Activated CD8-positive, alpha-beta memory T cell treated with anti-CD3 and anti-CD28 coated beads, Interleukin-2, amount 50 U/mL, for 24 hours (primary cell): ENCODE data around the gene USP14.
"Not testable (repeated sequence)": the region's sequence is repeated elsewhere in the genome, so short reads cannot be mapped to it uniquely, and the experiment has no call there.

ENCODE experiments used
- DNase-seq: peaks from one replicate; pipeline ENCODE4 v3.0.0-alpha.2; 2020; ENCODE audit errors: extremely low read depth

USP14 gene

GRCh38 chr18:158128-159036, at the start of gene USP14:
Gene USP14, plus strand, starts transcription at chr18:158557. Its CDS starts 142 bp downstream, at chr18:158699.
- DNase-seq: peak; percentile 93

DNA sequence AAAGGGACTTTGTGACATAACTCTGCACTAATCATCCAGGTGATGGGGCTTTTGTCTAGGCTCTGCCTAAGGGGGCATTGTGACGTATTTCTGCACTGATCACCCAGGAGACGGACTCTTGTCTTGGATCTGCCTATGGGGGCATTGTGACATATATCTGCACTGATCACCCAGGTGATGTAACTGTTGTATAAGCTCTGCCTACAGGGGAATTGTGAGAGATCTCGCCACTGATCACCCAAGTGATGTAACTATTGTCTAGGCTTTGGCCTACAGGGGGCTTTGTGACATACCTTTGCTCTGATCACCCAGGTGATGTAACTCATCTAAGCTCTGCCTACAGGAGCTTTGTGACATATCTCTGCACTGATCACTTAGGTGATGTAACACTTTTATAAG, 49.7 kb upstream of the USP14 start:
- not testable (repeated sequence) for DNase-seq

GRCh38 chr18:109130-109921, 49.0 kb upstream of the USP14 start:
- DNase-seq: not testable (repeated sequence)

- DNase-seq: not testable (repeated sequence)
Observed at GRCh38 chr18:109922-110261, 48.5 kb upstream of the USP14 start.

DNA sequence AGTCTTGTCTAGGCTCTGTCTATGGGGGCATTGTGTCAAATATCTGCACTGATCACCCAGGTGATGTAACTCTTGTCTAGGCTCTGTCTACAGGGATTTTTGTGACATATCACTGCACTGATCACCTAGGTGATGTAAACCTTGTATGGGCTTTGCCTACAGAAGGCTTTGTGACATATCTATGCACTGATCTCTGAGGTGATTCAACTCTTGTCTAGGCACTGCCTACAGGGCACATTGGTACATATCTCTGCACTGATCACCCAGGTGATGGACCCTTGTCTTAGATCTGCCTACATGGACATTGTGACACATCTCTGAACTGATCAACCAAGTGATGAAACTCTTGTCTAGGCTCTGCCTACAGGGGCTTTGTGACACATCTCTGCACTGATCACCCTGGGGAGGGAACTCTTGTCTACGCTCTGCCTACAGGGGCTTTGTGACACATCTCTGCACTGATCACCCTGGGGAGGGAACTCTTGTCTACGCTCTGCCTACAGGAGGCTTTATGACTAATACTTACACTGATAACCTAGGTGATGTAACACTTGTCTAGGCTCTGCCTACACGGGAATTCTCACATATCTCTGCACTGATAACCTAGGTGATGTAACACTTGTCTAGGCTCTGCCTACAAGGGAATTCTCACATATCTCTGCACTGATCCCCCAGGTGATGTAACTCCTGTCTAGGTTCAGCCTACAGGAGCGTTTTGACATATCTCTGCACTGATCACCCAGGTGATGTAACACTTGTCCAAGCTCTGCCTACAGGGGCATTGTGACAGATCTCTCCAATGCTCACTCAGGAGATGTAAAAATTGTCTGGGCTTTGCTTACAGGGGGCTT, 47.8 kb upstream of the USP14 start:
- DNase-seq: not testable (repeated sequence)

DNA sequence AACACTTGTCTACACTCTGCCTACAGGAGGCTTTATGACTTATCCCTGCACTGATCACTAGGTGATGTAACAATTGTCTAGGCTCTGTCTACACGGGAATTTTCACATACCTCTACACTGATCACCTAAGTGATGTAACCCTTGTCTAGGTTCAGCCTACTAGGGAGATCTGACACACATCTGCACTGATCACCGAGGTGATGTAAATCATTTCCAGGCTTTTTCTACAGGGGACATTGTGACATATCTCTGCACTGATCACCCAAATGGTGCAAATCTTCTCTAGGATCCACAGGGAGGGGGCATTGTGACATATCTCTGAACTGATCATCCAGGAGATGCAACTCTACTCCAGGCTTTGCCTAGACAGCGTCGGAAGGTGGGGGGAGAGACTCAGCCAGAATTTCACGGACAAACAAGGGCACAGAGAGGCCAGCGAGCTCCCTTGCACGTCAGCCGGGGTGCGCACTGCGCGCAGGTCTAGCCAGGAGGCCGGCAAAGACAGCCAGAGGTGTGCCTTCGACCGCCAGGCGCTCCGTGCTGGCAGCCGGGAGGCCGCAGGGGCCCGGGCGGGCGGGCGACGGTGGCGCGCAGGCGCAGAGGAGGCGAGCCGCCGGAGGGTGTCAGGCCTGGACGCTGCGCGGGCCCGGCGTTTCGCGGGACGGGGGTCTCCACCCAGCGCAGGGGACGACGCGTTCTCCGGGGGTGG, 46.9 kb upstream of the USP14 start:
- DNase-seq: no peak

- DNase-seq: not testable (repeated sequence)
Observed at GRCh38 chr18:112015-112733, 46.2 kb upstream of the USP14 start.

DNA sequence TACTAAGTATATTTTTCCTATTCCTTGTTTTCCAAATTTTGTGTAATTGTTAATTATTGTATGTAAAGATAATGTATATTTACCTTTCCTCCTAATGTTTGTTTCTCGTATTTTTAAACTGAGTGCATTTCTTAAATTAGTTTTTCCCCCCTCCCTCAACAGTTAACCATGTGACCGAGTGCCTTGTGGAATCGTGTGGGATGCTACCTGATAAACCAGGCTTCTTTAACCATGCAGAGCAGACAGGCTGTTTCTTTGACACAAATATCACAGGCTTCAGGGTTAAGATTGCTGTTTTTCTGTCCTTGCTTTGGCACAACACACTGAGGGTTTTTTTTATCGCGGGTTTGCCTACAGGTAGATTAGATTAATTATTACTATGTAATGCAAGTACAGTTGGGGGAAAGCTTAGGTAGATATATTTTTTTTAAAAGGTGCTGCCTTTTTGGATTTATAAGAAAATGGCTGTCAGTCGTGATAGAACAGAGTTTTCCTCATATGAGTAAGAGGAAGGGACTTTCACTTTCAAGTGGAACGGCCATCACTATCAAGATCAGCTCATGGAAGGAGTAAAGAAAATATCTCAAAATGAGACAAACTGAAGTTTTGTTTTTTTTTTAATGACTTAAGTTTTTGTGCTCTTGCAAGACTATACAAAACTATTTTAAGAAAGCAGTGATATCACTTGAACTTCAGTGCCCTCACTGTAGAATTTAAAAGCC, 37.7 kb upstream of the USP14 start:
- not testable (repeated sequence) for DNase-seq

GRCh38 chr18:135045-135444, 23.3 kb upstream of the USP14 start:
- DNase-seq: no peak

DNA sequence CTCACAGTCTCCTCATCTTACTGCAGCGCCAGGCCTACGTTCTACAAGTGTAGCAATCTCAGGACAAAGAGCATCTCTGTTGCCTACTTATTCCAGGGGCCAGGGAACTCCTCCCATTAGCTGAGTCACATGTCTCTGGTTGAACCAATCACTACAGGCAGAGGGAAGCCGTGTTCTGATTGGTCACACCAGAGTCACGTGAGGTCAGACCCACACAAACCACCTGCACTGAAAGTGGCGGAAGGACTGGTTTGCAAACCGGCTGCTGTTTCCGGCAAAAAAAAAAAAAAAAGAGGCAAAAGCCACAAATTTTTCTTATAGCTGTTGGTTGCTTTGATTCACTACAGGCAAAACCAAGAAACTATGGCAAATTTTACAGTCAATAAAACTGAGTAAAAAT, 21.9 kb upstream of the USP14 start:
- peak; percentile 7 for DNase-seq

DNA sequence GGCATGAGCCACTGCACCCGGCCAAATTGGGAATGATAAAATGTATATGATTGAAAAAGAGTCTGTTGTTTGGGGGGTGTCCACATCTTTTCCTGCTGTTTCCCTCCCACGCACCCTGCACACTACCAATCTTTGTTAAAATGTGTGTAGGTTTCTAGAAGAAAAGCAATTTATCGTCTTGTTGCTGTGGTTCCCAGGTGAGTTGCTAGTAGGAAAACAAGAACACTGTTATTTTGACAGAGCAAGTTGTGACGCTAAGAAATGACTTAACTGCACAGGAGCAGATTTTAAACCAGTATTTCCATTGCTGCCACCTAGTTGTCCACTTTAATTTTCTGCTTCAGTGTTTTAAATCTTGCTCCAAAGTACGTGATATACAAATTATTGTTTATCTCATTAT, 21.0 kb upstream of the USP14 start:
- DNase-seq: no peak

GRCh38 chr18:140670-141266, 17.6 kb upstream of the USP14 start:
- DNase-seq: no peak

DNA sequence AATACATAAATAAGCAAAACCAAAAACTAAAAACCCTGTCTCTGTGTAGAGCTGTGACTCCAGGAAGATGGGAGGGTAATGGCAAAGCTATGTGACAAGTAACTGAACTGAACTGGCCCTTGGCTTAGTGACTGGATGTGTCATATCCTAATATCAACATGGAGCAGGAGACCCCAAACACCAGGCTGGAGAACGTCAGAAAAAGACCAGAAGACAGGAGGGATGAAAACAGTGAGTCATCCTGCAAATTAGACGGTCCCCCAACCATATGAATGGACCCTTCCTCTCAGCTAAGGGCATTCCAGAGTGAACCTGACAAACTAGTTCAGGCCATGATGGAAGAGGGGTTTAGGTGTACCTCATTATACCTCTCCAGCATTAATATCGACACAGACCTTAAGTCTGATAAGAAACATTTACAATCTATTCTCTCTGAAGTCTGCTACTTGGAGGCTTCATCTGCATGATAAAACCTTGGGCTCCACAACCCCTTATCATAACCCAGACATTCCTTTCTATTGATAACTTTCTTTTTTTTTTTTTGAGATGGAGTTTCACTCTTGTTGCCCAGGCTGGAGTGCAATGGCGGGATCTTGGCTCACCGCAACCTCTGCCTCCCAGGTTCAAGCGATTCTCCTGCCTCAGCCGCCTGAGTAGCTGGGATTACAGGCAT, 15.6 kb upstream of the USP14 start:
- not testable (repeated sequence) for DNase-seq

- DNase-seq: no peak
Observed at GRCh38 chr18:148841-149240, 9.5 kb upstream of the USP14 start.

GRCh38 chr18:154151-154550, 4.2 kb upstream of the USP14 start:
- no peak for DNase-seq

GRCh38 chr18:155688-156087, 2.7 kb upstream of the USP14 start:
- no peak for DNase-seq

GRCh38 chr18:156514-157230, 1.7 kb upstream of the USP14 start:
- no peak for DNase-seq

- no peak for DNase-seq
Observed at GRCh38 chr18:159037-159652, 788 bp downstream of the USP14 start.
